ENCODE results near the gene BLVRA.

BLVRA gene

DNA sequence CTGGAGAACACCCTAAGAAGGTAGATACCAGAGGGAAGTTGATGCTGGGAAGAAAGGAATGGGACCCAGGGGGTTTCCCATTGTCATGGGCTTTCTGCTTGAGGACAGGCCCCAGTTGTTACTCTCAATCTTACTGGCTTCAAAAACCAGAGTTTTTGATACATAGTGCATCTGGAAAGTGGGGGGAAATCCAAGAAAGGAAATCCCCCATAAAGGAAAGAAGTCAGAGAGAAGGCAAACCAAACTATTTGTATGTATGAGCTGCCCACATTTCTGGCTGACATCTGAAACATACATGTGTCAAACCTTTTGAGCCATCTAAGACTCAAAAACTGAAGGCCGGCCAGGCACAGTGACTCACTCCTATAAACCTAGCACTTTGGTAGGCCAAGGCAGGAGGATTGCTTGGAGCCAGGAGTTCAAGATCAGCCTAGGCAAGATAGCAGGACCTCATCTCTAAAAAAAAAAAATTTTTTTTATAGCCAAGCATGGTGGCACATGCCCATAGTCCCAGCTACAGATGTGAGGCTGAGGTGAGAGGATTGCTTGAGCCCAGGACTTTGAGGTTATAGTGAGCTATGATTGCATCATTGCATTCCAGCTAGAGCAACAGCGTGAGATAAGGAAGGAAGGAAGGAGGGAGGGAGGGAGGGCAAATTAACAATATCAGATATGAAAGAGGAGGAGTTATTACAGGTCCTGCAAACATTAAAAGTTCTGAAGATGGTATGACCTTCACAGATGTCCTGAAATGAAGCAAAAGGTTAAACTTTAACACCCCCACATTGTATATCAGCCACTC, 22.5 kb upstream of the BLVRA start:
- H3K27ac ChIP-seq, result no peak overlapping the region

DNA sequence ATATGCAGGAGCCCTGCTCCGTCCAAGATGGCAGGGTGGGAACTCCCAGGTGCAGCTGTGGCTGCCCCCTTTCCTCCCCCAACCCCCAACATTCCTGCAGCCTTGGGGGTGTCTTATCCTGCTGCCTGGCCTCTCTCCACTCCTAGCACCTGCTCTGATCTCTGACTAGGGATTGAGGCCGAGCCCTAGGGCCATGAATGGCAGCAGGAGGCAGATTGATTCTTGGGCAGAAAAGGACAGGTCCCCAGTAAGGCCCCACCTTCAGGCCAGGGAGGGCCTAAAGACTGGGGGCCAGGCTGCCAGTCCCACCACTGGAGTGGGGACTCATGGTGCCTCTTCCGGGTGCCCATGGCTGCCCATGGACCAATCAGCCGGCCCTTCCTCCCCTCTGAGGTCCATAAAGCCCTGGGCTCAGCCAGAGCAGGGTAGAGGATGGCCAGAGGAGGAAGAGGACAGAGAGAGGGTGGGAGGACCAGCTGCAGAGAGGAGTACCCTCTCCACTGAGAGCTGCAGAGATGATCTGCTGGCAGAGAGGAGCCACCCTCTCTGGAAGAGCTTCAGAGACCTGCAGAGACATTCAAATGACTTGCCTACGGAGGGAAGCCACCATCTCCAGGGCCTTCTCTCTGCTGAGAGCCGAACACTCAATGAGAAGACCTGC, 20.9 kb upstream of the BLVRA start:
- no peak overlapping the region for H3K4me3 ChIP-seq
- TF ChIP-seq, protein P1, sequence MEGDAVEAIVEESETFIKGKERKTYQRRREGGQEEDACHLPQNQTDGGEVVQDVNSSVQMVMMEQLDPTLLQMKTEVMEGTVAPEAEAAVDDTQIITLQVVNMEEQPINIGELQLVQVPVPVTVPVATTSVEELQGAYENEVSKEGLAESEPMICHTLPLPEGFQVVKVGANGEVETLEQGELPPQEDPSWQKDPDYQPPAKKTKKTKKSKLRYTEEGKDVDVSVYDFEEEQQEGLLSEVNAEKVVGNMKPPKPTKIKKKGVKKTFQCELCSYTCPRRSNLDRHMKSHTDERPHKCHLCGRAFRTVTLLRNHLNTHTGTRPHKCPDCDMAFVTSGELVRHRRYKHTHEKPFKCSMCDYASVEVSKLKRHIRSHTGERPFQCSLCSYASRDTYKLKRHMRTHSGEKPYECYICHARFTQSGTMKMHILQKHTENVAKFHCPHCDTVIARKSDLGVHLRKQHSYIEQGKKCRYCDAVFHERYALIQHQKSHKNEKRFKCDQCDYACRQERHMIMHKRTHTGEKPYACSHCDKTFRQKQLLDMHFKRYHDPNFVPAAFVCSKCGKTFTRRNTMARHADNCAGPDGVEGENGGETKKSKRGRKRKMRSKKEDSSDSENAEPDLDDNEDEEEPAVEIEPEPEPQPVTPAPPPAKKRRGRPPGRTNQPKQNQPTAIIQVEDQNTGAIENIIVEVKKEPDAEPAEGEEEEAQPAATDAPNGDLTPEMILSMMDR (IDR thresholded peaks at IDR 0.05), result no peak
- H3K27ac ChIP-seq, result no peak overlapping the region
- no peak for DNase-seq (ENCODE audit: low spot score)

More for the DNA sequence above, 22.5 kb upstream of the BLVRA start:
- H3K4me3 ChIP-seq, result no peak overlapping the region
- no peak for DNase-seq (ENCODE audit: low spot score)
- TF ChIP-seq, protein P1 (IDR thresholded peaks at IDR 0.05), result no peak

DNA sequence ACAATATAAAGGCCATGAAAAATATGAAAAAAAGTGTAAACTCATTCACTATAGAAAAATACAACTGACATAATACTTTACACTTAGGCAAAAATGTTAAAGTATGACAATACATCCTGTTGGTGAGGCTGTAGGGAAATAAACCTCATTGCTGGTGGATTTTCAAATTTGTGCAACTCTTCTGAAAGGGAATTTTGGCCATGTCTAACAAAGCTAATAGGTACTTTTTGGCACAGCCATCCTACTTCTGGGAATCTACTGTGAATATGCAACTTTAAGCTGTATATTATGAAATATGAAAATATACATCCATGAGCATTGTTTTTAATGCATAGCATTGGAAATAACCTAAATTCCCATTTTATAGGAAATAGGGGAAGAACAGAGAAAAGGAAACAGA, 15.8 kb upstream of the BLVRA start:
- Histone ChIP-seq H3K4me3 (no peak overlapping the region), H3K27ac (no peak overlapping the region)
- TF ChIP-seq, protein P1 (IDR thresholded peaks at IDR 0.05), result no peak
- no peak for DNase-seq (ENCODE audit: low spot score)

DNA sequence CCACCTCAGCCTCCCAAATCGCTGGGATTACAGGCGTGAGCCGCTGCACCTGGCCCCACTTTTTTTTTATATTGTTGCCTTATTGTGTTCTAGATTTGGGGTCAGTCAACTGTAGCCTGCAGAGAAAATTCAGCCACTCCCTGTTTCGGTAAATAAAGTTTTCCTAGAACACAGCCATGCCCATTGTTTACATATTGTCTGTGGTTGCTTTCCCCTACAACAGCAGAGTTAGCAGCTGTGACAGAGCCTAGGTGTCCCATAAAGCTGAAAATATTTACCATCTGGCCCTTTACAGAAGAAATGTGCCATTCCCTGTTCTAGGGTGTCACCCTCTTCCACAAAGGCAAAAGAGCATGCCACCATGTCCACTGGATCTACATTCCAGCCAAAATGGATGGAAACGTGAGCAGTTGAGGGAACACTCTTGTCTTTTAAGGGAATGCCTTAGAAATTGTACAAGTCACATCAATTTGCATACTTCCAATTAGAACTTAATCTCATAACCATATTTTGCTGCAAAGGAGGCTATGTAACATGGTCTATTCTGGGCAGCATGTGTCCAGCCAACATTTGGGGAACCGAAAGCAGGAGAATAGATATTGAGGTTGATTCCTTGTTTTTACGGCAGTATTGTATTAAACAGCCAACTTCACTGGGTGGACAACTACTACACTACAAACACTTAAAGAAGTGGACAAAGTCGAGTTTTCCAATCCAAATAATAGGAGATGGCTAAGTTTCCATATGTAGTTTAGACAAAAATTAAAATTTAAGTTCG, 11.0 kb upstream of the BLVRA start:
- H3K27ac ChIP-seq, result no peak overlapping the region
- DNase-seq (ENCODE audit: low spot score), result no peak
- H3K4me3 ChIP-seq, result no peak overlapping the region
- TF ChIP-seq, protein P1 (IDR thresholded peaks at IDR 0.05), result no peak

DNA sequence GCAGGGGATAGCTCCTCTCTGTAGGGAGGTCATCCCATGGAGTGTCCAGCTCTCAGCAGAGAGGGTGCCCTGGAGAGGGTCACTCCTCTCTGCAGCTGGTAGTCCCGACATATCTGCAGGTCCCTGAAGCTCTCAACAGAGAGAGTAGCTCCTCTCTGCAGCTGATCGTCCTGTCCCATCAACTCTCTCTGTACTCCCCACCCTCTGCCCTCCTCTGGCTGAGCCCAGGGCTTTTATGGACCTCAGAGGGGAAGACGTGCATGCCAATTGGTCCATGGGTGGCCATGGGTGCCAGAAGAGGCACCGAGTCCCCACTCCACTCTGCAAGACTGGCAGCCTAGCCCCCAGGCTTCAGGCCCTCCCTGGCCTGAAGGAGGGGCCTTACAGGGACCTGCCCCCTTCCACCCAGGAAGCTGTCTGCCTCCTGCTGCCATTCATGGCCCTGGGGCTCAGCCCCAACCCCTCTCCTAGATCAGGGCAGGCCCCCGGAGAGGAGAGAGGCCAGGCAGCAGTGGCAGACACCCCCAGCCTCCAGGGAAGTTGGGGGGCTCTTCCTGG, 9.0 kb upstream of the BLVRA start:
- no peak for DNase-seq (ENCODE audit: low spot score)
- TF ChIP-seq, protein P1 (IDR thresholded peaks at IDR 0.05), result no peak
- no peak overlapping the region for H3K4me3 ChIP-seq

DNA sequence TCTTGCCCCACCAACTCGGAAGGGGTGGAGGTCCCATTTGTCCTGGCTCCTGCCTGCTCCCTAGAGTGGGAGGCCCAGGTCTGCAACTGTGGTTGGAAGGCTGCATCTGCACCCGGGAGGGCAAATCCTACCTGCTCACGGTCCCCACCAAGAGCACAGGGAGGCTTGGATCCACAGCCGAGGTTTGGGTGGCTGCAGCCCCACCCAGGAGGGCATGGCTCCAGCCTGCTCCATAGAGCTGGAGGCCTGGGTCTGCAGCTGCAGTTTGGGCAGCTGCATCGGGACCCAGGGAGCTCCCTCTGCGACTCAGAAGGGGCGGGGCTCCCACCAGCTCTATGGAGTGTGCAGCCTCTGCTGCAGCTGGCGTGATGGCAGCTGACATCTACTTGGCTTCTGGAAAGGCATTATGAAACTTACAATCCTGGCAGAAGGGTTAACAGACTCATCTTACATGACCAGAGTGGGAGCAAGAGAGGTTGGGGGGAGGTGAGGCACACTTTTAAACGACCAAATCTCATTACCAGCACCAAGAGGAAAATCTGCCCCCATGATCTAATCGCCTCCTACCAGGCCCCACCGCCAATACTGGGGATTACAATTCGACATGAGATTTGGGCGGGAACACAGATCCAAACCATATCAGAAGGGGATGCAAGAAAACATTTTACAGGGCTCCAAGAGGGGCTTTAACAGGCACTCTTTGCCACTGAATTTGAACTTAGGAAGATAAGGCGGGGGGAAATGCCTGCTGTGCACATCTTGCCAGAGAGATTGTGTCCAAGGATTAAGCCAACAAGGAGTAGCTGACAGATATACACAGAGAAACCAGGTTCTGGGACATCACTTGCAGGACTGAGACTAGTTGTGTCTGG, 8.2 kb upstream of the BLVRA start:
- Histone ChIP-seq H3K4me3 (no peak overlapping the region), H3K27ac (no peak overlapping the region)
- TF ChIP-seq, protein P1 (IDR thresholded peaks at IDR 0.05), result no peak
- no peak for DNase-seq (ENCODE audit: low spot score)

More for the DNA sequence above, 9.0 kb upstream of the BLVRA start:
- no peak overlapping the region for H3K27ac ChIP-seq

Measured in coronary artery (tissue), 2 donors.